GM12891 (cell line): Measurements from ENCODE around the gene AP2A2.

Source experiments
- DNase-seq: peaks from one replicate; pipeline ENCODE4 v3.0.0; 2011; ENCODE audit warnings: low spot score; ENCODE audit not compliant: insufficient read length
- FAIRE-seq: peaks from 2 replicates; lab custom pipeline; 2011; peaks lifted over from hg19 to GRCh38; lab: Jason Lieb, UNC
- PAX5 ChIP-seq: IDR thresholded peaks from 2 replicates; pipeline ENCODE4 v1.6.1; 2011; ENCODE audit warnings: low read length, moderate library complexity, mild to moderate bottlenecking; ENCODE audit not compliant: insufficient read depth, severe bottlenecking
- POLR2A ChIP-seq: IDR thresholded peaks from 2 replicates; pipeline ENCODE4 v1.6.1; 2011; ENCODE audit warnings: low read depth, low read length, control low read depth
- POLR2AphosphoS5 ChIP-seq: IDR thresholded peaks from 2 replicates; pipeline ENCODE4 v1.6.1; 2011; ENCODE audit warnings: low read depth, low read length, control low read depth
- POU2F2 ChIP-seq: IDR thresholded peaks from 2 replicates; pipeline ENCODE4 v1.6.1; 2011; ENCODE audit warnings: low read depth, mild to moderate bottlenecking, control low read depth, low read length, moderate library complexity
- SPI1 ChIP-seq: IDR thresholded peaks from 2 replicates; pipeline ENCODE4 v1.6.1; 2011; ENCODE audit warnings: low read depth, low read length, control low read depth
- TAF1 ChIP-seq: IDR thresholded peaks from 2 replicates; pipeline ENCODE4 v1.6.1; 2011; ENCODE audit warnings: low read depth, low read length, control low read depth

Gene AP2A2

DNA sequence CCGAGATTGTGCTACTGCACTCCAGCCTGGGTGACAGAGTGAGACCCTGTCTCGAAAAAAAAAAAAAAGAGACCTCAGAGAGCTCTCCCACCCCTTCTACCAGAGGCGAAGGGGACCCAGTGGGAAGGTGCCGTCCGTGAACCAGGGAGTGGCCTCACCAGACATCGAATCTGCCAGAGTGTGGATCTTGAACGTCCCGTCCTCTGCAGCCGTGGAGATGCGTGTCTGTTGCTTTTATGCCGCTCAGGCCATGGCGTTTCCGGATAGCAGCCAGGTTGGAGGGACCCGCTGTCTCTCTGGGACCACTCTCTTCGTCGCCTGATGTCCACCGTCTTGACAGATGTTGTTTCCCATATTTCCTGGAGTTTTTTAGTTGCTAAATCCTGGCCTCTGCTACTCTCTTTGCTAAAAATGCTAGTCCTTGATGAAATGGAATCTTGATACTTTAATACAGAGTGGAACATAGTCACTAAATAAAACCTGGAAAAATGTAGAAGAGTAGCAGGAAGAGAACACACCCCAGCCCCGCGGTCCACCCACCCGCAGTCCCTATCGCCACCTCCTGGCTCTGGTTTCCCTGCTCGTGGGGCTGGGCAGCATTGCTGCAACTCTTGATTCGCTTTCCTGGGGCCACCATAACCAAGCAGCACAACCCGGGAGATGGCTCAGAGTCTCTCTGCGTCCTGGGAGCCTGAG lies 122.9 kb downstream of the AP2A2 start:
- DNase-seq (no peak), FAIRE-seq (no peak)
- TF ChIP-seq PAX5: no peak
- no peak for TF ChIP-seq TAF1
- TF ChIP-seq POLR2AphosphoS5: no peak
- TF ChIP-seq SPI1: no peak
- no peak for TF ChIP-seq POLR2A
- TF ChIP-seq POU2F2: no peak

GRCh38 chr11:1049071-1049405 lies 123.4 kb downstream of the AP2A2 start:
- DNase-seq (no peak), FAIRE-seq (no peak)
- no peak for TF ChIP-seq POLR2AphosphoS5
- TF ChIP-seq SPI1: no peak
- TF ChIP-seq POU2F2: no peak
- TF ChIP-seq TAF1: no peak
- no peak for TF ChIP-seq POLR2A
- TF ChIP-seq PAX5: no peak

DNA sequence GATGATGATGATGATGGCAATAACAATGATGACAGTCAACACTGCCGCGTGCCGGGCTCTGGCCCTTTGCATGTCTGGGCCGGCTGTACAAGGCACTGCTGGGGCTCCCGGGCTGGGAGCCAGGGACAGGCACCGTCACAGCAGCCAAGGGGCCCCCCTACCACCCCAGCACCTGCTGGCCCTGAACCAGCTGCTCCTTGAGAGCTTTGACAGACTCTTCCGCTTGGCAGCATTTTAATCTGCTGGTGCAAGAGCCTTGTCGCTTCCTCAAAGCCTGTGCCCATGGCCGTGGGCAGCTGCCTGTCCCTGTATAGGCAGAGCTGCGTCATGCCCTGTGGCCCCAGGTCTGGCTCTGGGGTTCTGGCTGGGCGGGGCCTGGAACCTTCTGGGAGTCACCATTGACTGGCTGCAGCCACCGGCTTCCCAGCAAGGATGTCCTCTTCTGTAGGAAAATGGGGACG lies 123.8 kb downstream of the AP2A2 start:
- no peak for DNase-seq
- TF ChIP-seq PAX5: no peak
- TF ChIP-seq TAF1: no peak
- FAIRE-seq: no peak

DNA sequence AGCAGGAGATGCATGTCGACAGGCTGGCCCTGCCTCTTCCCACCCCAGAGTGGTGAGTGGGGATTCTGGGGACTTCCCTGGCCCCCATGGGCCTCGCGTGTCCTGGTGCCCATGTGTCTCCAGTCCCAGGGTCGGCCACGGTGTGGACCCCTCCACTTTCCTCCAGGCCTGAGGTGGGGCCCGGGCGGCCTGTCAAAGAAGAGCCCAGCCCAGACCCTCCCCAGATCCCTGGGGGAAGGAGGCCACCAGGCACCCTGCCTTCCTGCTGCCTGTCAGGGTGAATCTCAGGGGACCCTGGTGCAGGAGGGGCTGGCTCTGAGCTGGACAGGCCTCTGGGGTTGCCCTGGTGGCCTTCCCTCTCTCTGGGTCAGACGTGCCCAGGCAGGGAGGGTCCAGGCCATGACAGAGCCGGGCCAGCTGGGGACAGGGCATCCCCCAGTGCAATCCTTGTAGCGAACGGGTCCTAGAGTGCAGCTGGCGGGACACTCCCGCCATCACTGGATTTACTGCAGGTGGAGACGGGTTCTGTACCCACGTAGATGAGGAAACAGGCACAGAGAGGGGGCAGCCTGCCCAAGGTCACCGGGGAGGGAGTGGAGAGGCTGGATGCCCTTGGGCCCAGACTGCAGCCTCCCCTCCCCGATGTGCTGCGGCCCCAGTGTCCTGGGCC lies 124.4 kb downstream of the AP2A2 start:
- no peak for TF ChIP-seq TAF1
- TF ChIP-seq POLR2AphosphoS5: no peak
- TF ChIP-seq POLR2A: no peak
- TF ChIP-seq POU2F2: no peak
- TF ChIP-seq SPI1: no peak
- no peak for TF ChIP-seq PAX5
- FAIRE-seq: no peak

GRCh38 chr11:1050581-1051355 lies 125.1 kb downstream of the AP2A2 start:
- DNase-seq (peak; percentile 99), FAIRE-seq (peak; percentile 99)
- TF ChIP-seq PAX5 (no peak), POU2F2 (no peak), TAF1 (no peak), POLR2AphosphoS5 (no peak), POLR2A (no peak), SPI1 (no peak)

More for the DNA sequence above, 124.4 kb downstream of the AP2A2 start:
- no peak for DNase-seq

- DNase-seq (no peak), FAIRE-seq (no peak)
- no peak for TF ChIP-seq POU2F2
- no peak for TF ChIP-seq TAF1
- TF ChIP-seq POLR2AphosphoS5: no peak
These were observed 125.9 kb downstream of the AP2A2 start for GRCh38 chr11:1051356-1052132.

DNA sequence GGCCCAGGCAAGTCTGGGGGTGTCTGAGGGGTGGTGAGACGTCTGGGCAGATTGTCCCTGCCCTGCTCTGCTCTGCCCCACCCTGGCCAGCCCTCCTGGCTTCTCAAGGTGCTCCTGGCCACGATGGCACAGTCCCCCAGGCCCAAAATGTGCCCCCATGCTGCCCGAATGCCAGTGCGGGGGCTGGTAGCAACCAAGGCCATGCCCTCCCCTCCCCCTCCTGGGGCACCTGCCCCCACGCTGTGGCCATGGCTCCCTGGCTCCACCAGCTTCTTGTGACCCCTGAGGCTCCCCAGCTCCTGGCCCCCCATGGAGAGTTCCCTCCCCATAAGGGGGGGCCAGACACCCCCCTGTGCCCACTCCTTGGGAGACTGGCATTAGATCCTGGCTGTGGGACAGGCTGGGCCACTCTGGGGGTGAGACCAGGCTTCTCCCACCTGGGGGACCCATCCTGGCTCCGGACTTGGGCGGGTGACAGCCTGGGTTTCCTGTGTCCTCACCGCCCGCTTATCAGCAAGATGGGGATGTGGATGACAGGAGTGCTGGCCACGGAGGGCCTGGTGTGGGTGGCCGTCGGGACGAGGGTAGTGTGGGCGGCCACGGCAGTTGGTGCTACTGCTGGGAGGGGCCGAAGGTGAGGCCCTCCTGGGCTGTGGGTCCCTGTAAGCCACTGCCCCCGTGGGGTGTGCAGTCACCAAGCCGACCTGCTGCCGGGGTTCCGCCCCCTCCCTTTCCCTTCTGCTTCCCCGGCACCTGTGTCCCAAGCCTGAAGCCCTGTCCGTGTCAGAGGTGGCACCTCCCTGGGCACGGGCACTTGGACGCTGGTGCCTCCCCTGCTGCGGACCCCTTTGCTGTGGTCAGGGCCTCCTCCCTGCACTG lies 126.7 kb downstream of the AP2A2 start:
- DNase-seq (no peak), FAIRE-seq (no peak)
- TF ChIP-seq SPI1 (no peak), POLR2AphosphoS5 (no peak), TAF1 (no peak), POLR2A (no peak), POU2F2 (no peak), PAX5 (no peak)

DNA sequence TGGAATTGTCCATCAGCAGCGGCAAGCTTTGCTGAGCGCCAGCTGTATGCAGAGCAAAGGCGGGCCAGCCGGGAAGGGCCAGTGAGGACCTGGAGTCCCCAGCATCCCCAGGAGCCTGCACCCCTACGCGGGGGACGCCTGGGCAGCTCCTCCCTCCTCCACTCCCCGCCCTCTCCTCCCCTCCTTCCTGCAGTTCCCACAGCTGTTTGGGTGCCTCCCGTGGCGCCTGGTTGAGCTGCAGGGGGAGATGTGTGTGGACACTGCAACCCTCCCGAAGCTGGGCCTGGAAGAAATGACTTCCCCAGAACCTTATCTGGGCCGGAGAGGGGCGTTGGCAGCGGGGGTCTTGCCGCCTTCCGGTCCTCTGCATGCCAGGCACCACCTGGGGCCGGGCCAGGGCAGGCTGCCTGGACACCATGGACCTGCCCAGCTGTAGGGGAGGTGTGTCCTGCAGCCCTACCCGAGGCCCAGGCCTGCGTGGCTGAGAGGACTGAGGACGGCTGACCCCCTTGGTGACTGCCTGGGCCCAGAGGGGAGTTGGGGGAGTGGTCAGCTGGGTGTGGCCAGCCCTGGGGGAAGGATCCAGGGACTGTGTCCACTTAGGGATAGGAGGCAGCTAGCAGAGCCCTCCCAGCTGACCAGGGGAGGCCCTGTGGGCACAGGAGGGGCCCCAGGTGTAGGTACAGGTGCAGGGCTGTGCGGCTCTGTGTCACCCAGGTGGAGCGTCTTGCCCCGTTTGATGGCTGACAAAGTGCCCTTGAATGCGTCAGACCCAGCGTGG lies 127.6 kb downstream of the AP2A2 start:
- no peak for FAIRE-seq
- DNase-seq: no peak
- TF ChIP-seq POLR2A (no peak), PAX5 (no peak), POU2F2 (no peak), POLR2AphosphoS5 (no peak), TAF1 (no peak), SPI1 (no peak)
